ENCODE results near the gene STK10. TPM values are rescaled to one million over a fixed set of nuclear protein-coding genes. Genes with fewer than 3 reads are reported as not detected.

The STK10 gene
- total RNA-seq, 2 donors from 2014 or later = 14.3 to 17.9 TPM

GRCh38 chr5:172115541-172115982, 72.5 kb downstream of the STK10 start:
- peaks cover 3% of the 10 kb centered on the region for H3K36me3 ChIP-seq (ENCODE audit: control insufficient read depth, insufficient read depth, low read length)
- no peaks in the 10 kb centered on the region for H3K27me3 ChIP-seq (ENCODE audit: control insufficient read depth, insufficient read depth, low read length, poor library complexity, severe bottlenecking)
- Mint-ChIP-seq H3K4me3 (no peak overlapping the region), H3K27me3 (ENCODE audit: insufficient read depth) (no peaks in the 10 kb centered on the region), H3K36me3 (ENCODE audit: low read depth) (peaks cover 15% of the 10 kb centered on the region), H3K27ac (no peak overlapping the region), H3K9me3 (no peaks in the 10 kb centered on the region), H3K4me1 (peaks cover 8% of the 10 kb centered on the region)
- no peak for DNase-seq
- H3K4me3 ChIP-seq (ENCODE audit: low read length) = no peak overlapping the region
- WGBS, 2 experiments (ENCODE audit: insufficient coverage in 1 of 2, insufficient read length in 1 of 2) = 89 to 100% methylated on average over 4 of the region's 4 CpGs
- H3K9ac ChIP-seq (ENCODE audit: extremely low read depth, low read length, poor library complexity, severe bottlenecking) = no peak overlapping the region
- no peaks in the 10 kb centered on the region for H3K4me1 ChIP-seq (ENCODE audit: control insufficient read depth, insufficient read depth, low read length)
- H3K9me3 ChIP-seq (ENCODE audit: control insufficient read depth, low read length) = no peaks in the 10 kb centered on the region
- H3K27ac ChIP-seq (ENCODE audit: low read depth, low read length) = no peak overlapping the region
- TF ChIP-seq CTCF (conservative IDR thresholded peaks at IDR 0.05) = no peak

GRCh38 chr5:172114875-172115422, 73.1 kb downstream of the STK10 start:
- Mint-ChIP-seq H3K4me3 (no peak overlapping the region), H3K27me3 (ENCODE audit: insufficient read depth) (no peaks in the 10 kb centered on the region), H3K4me1 (peaks cover 13% of the 10 kb centered on the region), H3K27ac (no peak overlapping the region), H3K36me3 (ENCODE audit: low read depth) (peaks cover 15% of the 10 kb centered on the region), H3K9me3 (no peaks in the 10 kb centered on the region)
- no peak for DNase-seq
- no peak overlapping the region for H3K27ac ChIP-seq (ENCODE audit: low read depth, low read length)
- H3K9ac ChIP-seq (ENCODE audit: extremely low read depth, low read length, poor library complexity, severe bottlenecking) = no peak overlapping the region
- no peaks in the 10 kb centered on the region for H3K9me3 ChIP-seq (ENCODE audit: control insufficient read depth, low read length)
- no peak for TF ChIP-seq CTCF (conservative IDR thresholded peaks at IDR 0.05)
- H3K36me3 ChIP-seq (ENCODE audit: control insufficient read depth, insufficient read depth, low read length) = peaks cover 3% of the 10 kb centered on the region
- H3K27me3 ChIP-seq (ENCODE audit: control insufficient read depth, insufficient read depth, low read length, poor library complexity, severe bottlenecking) = no peaks in the 10 kb centered on the region
- peaks cover under 1% of the 10 kb centered on the region for H3K4me1 ChIP-seq (ENCODE audit: control insufficient read depth, insufficient read depth, low read length)
- WGBS, 2 experiments (ENCODE audit: insufficient coverage in 1 of 2, insufficient read length in 1 of 2) = 89 to 95% methylated on average over 11 to 16 of the region's 16 CpGs
- no peak overlapping the region for H3K4me3 ChIP-seq (ENCODE audit: low read length)

- 94% methylated on average over 2 to 7 of the region's 7 CpGs for WGBS, 2 experiments (ENCODE audit: insufficient coverage in 1 of 2, insufficient read length in 1 of 2)
- no peak overlapping the region for H3K4me3 Mint-ChIP-seq
- no peak overlapping the region for H3K27ac Mint-ChIP-seq
- no peaks in the 10 kb centered on the region for H3K9me3 Mint-ChIP-seq
- no peak for DNase-seq
- no peak overlapping the region for H3K27ac ChIP-seq (ENCODE audit: low read depth, low read length)
- no peaks in the 10 kb centered on the region for H3K9me3 ChIP-seq (ENCODE audit: control insufficient read depth, low read length)
- H3K4me1 Mint-ChIP-seq = peaks cover 19% of the 10 kb centered on the region
- no peak overlapping the region for H3K4me3 ChIP-seq (ENCODE audit: low read length)
- TF ChIP-seq CTCF (conservative IDR thresholded peaks at IDR 0.05) = no peak
- no peaks in the 10 kb centered on the region for H3K27me3 Mint-ChIP-seq (ENCODE audit: insufficient read depth)
- H3K36me3 Mint-ChIP-seq (ENCODE audit: low read depth) = peaks cover 15% of the 10 kb centered on the region
- peaks cover 3% of the 10 kb centered on the region for H3K36me3 ChIP-seq (ENCODE audit: control insufficient read depth, insufficient read depth, low read length)
- no peaks in the 10 kb centered on the region for H3K27me3 ChIP-seq (ENCODE audit: control insufficient read depth, insufficient read depth, low read length, poor library complexity, severe bottlenecking)
- H3K4me1 ChIP-seq (ENCODE audit: control insufficient read depth, insufficient read depth, low read length) = peaks cover 4% of the 10 kb centered on the region
- no peak overlapping the region for H3K9ac ChIP-seq (ENCODE audit: extremely low read depth, low read length, poor library complexity, severe bottlenecking)
These were observed 75.0 kb downstream of the STK10 start for GRCh38 chr5:172113036-172113435.
